Lower lobe of right lung (tissue), 2 donors: ENCODE data around the gene PNPLA6. TPM values are rescaled to one million over a fixed set of nuclear protein-coding genes. Genes with fewer than 3 reads are reported as not detected.

Source experiments
- ATAC-seq, 2 donors: fragments of 200-7000 bp; cut with Tn5 transposase; one replicate each; pipeline ENCODE4 v1.9.1; 2020 to 2022; ENCODE audit warnings: mild to moderate bottlenecking in 2 of 2, moderate library complexity in 2 of 2
- DNase-seq: peaks from one replicate; pipeline ENCODE4 v3.0.0-alpha.2; 2020
- H3K27ac ChIP-seq: fragments of 200-600 bp; one replicate; pipeline ENCODE4 v1.8.0; 2022
- H3K27me3 ChIP-seq: fragments of 200-600 bp; one replicate; pipeline ENCODE4 v1.8.0; 2022; ENCODE audit warnings: low read depth
- H3K36me3 ChIP-seq: fragments of 200-600 bp; one replicate; pipeline ENCODE4 v1.8.0; 2022; ENCODE audit warnings: mild to moderate bottlenecking
- H3K4me1 ChIP-seq: fragments of 200-600 bp; one replicate; pipeline ENCODE4 v1.8.0; 2022
- H3K4me3 ChIP-seq: fragments of 200-600 bp; one replicate; pipeline ENCODE4 v1.8.0; 2022; ENCODE audit warnings: mild to moderate bottlenecking
- H3K9me3 ChIP-seq: fragments of 200-600 bp; one replicate; pipeline ENCODE4 v1.8.0; 2022
- intact Hi-C: fragments of 100-400 bp; cut with DNase I; formaldehyde crosslinking; loops from one replicate; pipeline ENCODE4 v1.11.0; 2022
- total RNA-seq: library from RNA; stranded (reverse); fragmentation: NEBNext Ultra II Directional; extraction: Animal tissue kit (Norgen Biotek cat#: 25700); gene quantifications from one replicate; pipeline ENCODE4 v1.2.1, GENCODE V29; 2021
- TF ChIP-seq, protein P1 (sequence below): fragments of 200-600 bp; IDR thresholded peaks from one replicate; pipeline ENCODE4 v1.8.0; 2022; ENCODE audit warnings: antibody characterized with exemption, mild to moderate bottlenecking
- donor health status: DM: no; HTN: yes; CAD: no; lungs with severe emphysema.

PNPLA6 gene
- total RNA-seq, 1 donor from 2014 or later, result 289 TPM

DNA sequence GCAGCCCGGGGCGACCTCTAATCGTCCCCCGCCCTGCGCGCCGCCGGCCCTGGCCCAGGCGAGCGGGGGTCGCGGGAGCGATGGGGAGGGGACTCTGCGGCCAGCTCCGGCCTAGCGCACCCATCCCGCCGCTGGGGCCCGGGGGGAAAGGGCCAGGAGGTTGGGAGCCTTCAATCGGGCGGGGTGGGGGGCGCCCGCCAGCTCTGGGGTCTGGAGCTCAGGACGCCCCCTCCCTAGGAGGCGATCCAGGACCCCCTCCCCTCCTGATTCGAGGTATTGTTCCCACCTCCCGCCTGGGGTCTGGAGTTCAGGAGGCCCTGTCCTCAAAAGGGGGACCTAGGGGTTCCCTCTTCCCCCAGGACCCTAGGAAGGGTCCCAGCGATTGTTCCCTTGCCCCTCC is 19.2 kb upstream of the PNPLA6 start:
- H3K27ac ChIP-seq, result peak overlapping the region; percentile 86
- TF ChIP-seq, protein P1, sequence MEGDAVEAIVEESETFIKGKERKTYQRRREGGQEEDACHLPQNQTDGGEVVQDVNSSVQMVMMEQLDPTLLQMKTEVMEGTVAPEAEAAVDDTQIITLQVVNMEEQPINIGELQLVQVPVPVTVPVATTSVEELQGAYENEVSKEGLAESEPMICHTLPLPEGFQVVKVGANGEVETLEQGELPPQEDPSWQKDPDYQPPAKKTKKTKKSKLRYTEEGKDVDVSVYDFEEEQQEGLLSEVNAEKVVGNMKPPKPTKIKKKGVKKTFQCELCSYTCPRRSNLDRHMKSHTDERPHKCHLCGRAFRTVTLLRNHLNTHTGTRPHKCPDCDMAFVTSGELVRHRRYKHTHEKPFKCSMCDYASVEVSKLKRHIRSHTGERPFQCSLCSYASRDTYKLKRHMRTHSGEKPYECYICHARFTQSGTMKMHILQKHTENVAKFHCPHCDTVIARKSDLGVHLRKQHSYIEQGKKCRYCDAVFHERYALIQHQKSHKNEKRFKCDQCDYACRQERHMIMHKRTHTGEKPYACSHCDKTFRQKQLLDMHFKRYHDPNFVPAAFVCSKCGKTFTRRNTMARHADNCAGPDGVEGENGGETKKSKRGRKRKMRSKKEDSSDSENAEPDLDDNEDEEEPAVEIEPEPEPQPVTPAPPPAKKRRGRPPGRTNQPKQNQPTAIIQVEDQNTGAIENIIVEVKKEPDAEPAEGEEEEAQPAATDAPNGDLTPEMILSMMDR, result no peak
- DNase-seq (no peak), ATAC-seq (no peak)
- H3K9me3 ChIP-seq, result no peaks in the 10 kb centered on the region
- H3K36me3 ChIP-seq, result peaks cover 8% of the 10 kb centered on the region
- H3K27me3 ChIP-seq, result no peaks in the 10 kb centered on the region
- H3K4me1 ChIP-seq, result peaks cover 19% of the 10 kb centered on the region
- intact Hi-C loops, result no loop called here
- peak overlapping the region; percentile 75 for H3K4me3 ChIP-seq

DNA sequence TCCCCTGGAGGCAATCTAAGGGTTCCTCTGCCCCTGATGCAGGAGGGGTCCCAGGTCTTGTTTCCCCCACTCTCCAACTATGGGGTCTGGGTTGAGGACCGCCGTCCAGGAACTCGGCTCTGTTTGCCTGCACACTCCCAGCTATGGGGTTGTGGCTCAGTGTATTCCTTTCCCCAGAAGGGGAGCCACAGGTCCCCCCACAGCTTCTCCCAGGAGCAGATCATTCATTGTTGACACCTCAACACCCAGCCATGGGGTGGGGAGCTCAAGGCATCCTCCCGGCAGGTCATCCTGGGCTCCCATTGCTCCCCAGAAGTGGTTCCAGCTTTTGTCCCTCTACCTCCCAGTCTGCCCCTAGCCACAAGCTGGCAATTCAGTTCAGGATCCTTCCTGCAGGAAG is 18.6 kb upstream of the PNPLA6 start:
- TF ChIP-seq, protein P1, result no peak
- ATAC-seq (no peak), DNase-seq (no peak)
- H3K4me3 ChIP-seq, result peak overlapping the region; percentile 75
- H3K4me1 ChIP-seq, result peaks cover 25% of the 10 kb centered on the region
- intact Hi-C loops, result no loop called here
- H3K27ac ChIP-seq, result peak overlapping the region; percentile 86
- H3K36me3 ChIP-seq, result peaks cover 8% of the 10 kb centered on the region
- H3K27me3 ChIP-seq, result no peaks in the 10 kb centered on the region
- no peaks in the 10 kb centered on the region for H3K9me3 ChIP-seq

DNA sequence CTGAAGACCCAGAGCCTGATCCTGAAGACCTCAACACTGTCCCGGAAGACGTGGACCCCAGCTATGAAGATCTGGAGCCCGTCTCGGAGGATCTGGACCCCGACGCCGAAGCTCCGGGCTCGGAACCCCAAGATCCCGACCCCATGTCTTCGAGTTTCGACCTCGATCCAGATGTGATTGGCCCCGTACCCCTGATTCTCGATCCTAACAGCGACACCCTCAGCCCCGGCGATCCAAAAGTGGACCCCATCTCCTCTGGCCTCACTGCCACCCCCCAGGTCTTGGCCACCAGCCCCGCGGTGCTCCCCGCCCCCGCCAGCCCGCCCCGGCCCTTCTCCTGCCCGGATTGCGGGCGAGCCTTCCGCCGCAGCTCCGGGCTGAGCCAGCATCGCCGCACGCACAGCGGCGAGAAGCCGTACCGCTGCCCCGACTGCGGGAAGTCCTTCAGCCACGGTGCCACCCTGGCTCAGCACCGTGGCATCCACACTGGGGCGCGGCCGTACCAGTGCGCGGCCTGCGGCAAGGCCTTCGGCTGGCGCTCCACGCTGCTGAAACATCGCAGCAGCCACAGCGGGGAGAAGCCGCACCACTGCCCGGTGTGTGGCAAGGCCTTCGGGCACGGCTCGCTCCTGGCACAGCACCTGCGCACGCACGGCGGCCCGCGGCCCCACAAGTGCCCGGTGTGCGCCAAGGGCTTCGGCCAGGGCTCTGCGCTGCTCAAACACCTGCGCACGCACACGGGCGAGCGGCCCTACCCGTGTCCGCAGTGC is 16.0 kb upstream of the PNPLA6 start:
- Histone ChIP-seq H3K4me3 (no peak overlapping the region), H3K4me1 (peaks cover 39% of the 10 kb centered on the region), H3K27ac (no peak overlapping the region), H3K27me3 (no peaks in the 10 kb centered on the region), H3K36me3 (peaks cover 8% of the 10 kb centered on the region), H3K9me3 (no peaks in the 10 kb centered on the region)
- TF ChIP-seq, protein P1, result no peak
- DNase-seq (no peak), ATAC-seq (no peak)
- intact Hi-C loops, result no loop called here

DNA sequence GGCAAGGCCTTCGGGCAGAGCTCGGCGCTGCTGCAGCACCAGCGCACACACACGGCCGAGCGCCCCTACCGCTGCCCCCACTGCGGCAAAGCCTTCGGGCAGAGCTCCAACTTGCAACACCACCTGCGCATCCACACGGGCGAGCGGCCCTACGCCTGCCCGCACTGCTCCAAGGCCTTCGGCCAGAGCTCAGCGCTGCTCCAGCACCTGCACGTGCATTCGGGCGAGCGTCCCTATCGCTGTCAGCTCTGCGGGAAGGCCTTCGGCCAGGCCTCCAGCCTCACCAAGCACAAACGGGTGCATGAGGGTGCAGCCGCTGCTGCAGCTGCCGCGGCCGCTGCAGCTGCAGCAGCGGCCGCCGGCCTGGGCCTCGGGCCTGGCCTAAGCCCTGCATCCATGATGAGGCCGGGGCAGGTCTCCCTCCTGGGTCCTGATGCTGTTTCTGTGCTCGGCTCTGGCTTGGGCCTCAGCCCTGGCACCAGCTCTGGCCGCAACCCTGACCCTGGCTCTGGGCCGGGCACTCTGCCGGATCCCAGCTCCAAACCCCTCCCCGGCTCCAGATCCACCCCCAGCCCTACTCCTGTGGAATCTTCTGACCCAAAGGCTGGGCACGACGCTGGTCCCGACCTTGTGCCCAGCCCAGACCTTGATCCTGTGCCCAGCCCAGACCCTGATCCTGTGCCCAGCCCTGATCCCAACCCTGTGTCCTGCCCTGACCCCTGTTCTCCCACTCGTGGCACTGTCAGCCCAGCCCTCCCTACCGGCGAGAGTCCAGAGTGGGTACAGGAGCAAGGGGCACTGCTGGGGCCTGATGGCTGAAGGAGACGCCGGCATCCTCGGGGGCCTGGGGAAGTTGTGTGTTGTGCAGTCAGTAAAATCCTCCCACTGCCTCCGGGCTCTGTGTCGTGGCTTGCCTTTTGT is 15.1 kb upstream of the PNPLA6 start:
- H3K27ac ChIP-seq, result no peak overlapping the region
- intact Hi-C loops, result no loop called here

DNA sequence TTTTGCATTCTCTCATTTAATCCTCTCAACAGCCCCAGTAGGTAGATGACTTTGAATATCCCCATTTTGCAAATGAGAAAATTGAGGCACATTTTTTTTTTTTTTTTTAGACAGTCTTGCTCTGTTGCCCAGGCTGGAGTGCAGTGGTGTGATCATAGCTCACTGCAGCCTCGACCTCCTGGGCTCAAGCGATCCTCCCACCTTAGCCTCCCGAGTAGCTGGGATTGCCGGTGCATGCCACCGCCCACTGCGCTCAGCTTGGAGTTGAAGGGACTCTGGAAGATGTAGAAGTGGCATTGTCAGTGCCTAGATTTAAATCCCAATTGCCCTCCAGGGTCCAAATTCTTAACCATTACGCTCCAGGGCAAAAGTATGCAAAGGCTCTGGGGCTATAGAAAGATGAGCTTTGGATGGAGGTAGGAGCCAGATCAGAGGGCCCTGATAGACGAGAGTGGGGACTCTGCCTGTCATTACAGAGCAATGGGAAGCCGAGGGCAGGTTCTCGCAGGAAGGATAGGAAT is 13.9 kb upstream of the PNPLA6 start:
- peak overlapping the region; percentile 97 for H3K4me3 ChIP-seq
- TF ChIP-seq, protein P1, result no peak
- peaks cover 26% of the 10 kb centered on the region for H3K36me3 ChIP-seq
- intact Hi-C loops, result no loop called here
- DNase-seq, result no peak
- no peaks in the 10 kb centered on the region for H3K9me3 ChIP-seq
- H3K27me3 ChIP-seq, result no peaks in the 10 kb centered on the region
- peak overlapping the region; percentile 80 for H3K27ac ChIP-seq
- no peak for ATAC-seq
- peaks cover 33% of the 10 kb centered on the region for H3K4me1 ChIP-seq

More for the DNA sequence above, 15.1 kb upstream of the PNPLA6 start:
- ATAC-seq (no peak), DNase-seq (no peak)
- no peaks in the 10 kb centered on the region for H3K9me3 ChIP-seq
- TF ChIP-seq, protein P1, result no peak
- H3K27me3 ChIP-seq, result no peaks in the 10 kb centered on the region
- no peak overlapping the region for H3K4me3 ChIP-seq
- H3K4me1 ChIP-seq, result peaks cover 36% of the 10 kb centered on the region
- H3K36me3 ChIP-seq, result peaks cover 14% of the 10 kb centered on the region
